Smooth muscle cell (in vitro differentiated cells): ENCODE measurements around the gene PPCDC. TPM values are rescaled to one million over a fixed set of nuclear protein-coding genes. Genes with fewer than 3 reads are reported as not detected.

Experiments
- DNase-seq: peaks from one replicate; lab custom pipeline; 2025; ENCODE audit not compliant: unreplicated experiment; lab: John Stamatoyannopoulos, UW
- H2AFZ ChIP-seq: fragments of 200-600 bp; sonication (generic); 2 replicates; pipeline ENCODE4 v1.6.0; 2016; ENCODE audit warnings: antibody characterized with exemption, low read depth, mild to moderate bottlenecking
- H3F3A ChIP-seq: fragments of 200-600 bp; sonication (generic); 2 replicates; pipeline ENCODE4 v1.6.0; 2017; ENCODE audit warnings: antibody characterized with exemption, low read depth
- H3K27ac ChIP-seq: fragments of 200-600 bp; sonication (generic); 2 replicates; pipeline ENCODE4 v1.5.1; 2016; ENCODE audit warnings: low read depth, mild to moderate bottlenecking
- H3K27me3 ChIP-seq: fragments of 200-600 bp; sonication (generic); 2 replicates; pipeline ENCODE4 v1.6.1; 2016; ENCODE audit warnings: low read depth, mild to moderate bottlenecking
- H3K36me3 ChIP-seq: fragments of 200-600 bp; sonication (generic); 2 replicates; pipeline ENCODE4 v1.5.1; 2016; ENCODE audit warnings: low read depth
- H3K4me1 ChIP-seq: fragments of 200-600 bp; sonication (generic); 2 replicates; pipeline ENCODE4 v1.5.1; 2016; ENCODE audit warnings: low read depth
- H3K4me2 ChIP-seq: fragments of 200-600 bp; sonication (generic); 2 replicates; pipeline ENCODE4 v1.6.0; 2016; ENCODE audit warnings: mild to moderate bottlenecking
- H3K4me3 ChIP-seq: fragments of 200-600 bp; sonication (generic); 2 replicates; pipeline ENCODE4 v1.5.1; 2016; ENCODE audit warnings: mild to moderate bottlenecking
- H3K79me2 ChIP-seq: fragments of 200-600 bp; sonication (generic); 2 replicates; pipeline ENCODE4 v1.6.0; 2016; ENCODE audit warnings: low read depth, mild to moderate bottlenecking
- H3K9ac ChIP-seq: fragments of 200-600 bp; sonication (generic); 2 replicates; pipeline ENCODE4 v1.6.0; 2016; ENCODE audit warnings: low read depth
- H3K9me3 ChIP-seq: fragments of 200-600 bp; sonication (generic); replicated peaks from 2 replicates; pipeline ENCODE4 v1.5.1; 2016; ENCODE audit warnings: low read depth
- H4K20me1 ChIP-seq: fragments of 200-600 bp; sonication (generic); 2 replicates; pipeline ENCODE4 v1.6.0; 2016; ENCODE audit warnings: low read depth
- WGBS: methylation state at CpG from one replicate; pipeline ENCODE4 v1.1.7; 2016; ENCODE audit warnings: low lambda C conversion rate; 5-methylcytosine and 5-hydroxymethylcytosine counted together
- polyA plus RNA-seq: library from polyadenylated mRNA; unstranded; fragments of >200 nt; fragmentation: Nextera tagmentation; extraction: Ambion mirVana; gene quantifications from 2 replicates; pipeline ENCODE4 v1.2.1, GENCODE V29; 2016
- total RNA-seq: library from RNA; depleted of rRNA; stranded (reverse); fragments of >200 nt; gene quantifications from 2 replicates; pipeline ENCODE4 v1.2.3, GENCODE V29; 2014
- TF ChIP-seq, protein P1 (sequence below): fragments of 200-600 bp; sonication (generic); IDR thresholded peaks from 2 replicates; pipeline ENCODE4 v1.5.1; 2017; ENCODE audit warnings: borderline replicate concordance, mild to moderate bottlenecking, antibody characterized with exemption; ENCODE audit not compliant: insufficient read depth, poor library complexity, severe bottlenecking

Gene PPCDC
- total and polyA plus RNA-seq, 2 experiments from 2014 or later: 7.8 to 33.7 TPM

DNA sequence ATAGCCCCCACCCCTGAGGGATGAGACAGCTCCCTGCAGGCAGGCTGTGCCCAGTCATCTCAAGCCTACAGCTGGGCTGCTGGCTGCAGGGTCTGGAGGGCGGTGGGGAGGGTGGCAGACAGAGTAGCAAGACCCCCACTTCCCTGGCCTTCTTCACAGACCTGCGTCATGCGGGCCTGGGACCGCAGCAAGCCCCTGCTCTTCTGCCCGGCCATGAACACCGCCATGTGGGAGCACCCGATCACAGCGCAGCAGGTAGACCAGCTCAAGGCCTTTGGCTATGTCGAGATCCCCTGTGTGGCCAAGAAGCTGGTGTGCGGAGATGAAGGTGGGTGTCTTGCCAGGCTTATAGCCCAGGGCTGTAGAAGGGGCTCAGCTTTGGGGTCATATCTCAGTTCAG is 25.0 kb downstream of the PPCDC start:
- no peaks in the 10 kb centered on the region for H3K36me3 ChIP-seq
- H3K4me2 ChIP-seq: no peak overlapping the region
- H2AFZ ChIP-seq: no peak overlapping the region
- H3K27ac ChIP-seq: no peak overlapping the region
- H4K20me1 ChIP-seq: no peaks in the 10 kb centered on the region
- DNase-seq: no peak
- H3K9ac ChIP-seq: no peak overlapping the region
- no peaks in the 10 kb centered on the region for H3K9me3 ChIP-seq
- peaks cover 14% of the 10 kb centered on the region for H3K4me1 ChIP-seq
- peaks cover 10% of the 10 kb centered on the region for H3F3A ChIP-seq
- 99% methylated on average over 10 of the region's 10 CpGs for WGBS
- H3K79me2 ChIP-seq: no peaks in the 10 kb centered on the region
- H3K27me3 ChIP-seq: no peaks in the 10 kb centered on the region
- TF ChIP-seq, protein P1, sequence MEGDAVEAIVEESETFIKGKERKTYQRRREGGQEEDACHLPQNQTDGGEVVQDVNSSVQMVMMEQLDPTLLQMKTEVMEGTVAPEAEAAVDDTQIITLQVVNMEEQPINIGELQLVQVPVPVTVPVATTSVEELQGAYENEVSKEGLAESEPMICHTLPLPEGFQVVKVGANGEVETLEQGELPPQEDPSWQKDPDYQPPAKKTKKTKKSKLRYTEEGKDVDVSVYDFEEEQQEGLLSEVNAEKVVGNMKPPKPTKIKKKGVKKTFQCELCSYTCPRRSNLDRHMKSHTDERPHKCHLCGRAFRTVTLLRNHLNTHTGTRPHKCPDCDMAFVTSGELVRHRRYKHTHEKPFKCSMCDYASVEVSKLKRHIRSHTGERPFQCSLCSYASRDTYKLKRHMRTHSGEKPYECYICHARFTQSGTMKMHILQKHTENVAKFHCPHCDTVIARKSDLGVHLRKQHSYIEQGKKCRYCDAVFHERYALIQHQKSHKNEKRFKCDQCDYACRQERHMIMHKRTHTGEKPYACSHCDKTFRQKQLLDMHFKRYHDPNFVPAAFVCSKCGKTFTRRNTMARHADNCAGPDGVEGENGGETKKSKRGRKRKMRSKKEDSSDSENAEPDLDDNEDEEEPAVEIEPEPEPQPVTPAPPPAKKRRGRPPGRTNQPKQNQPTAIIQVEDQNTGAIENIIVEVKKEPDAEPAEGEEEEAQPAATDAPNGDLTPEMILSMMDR: no peak
- H3K4me3 ChIP-seq: no peak overlapping the region

DNA sequence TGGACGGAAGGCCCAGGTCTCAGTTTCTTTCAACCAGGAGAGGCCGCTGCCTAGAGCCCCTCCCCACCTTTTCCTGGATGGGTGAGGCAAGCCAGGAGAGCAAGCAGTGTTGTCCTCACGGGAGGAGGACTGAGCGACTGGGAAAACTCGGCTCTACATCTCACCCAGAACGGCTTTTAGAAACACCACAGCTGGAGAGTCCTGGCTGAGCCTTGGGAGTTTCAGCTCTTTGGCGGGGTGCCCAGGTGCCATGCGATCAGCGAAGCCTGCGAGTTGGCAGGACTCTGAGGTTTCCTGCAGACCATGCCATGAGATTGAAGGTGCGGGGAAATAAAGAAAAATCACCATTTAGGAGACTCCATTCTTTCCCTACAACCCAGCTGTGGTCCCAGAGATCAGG is 26.0 kb downstream of the PPCDC start:
- Histone ChIP-seq H2AFZ (no peak overlapping the region), H3K36me3 (no peaks in the 10 kb centered on the region), H3K9me3 (no peaks in the 10 kb centered on the region), H3K9ac (no peak overlapping the region), H3K4me3 (no peak overlapping the region), H3K27me3 (no peaks in the 10 kb centered on the region), H3K79me2 (no peaks in the 10 kb centered on the region), H3F3A (peaks cover 7% of the 10 kb centered on the region), H4K20me1 (no peaks in the 10 kb centered on the region), H3K4me1 (peaks cover 14% of the 10 kb centered on the region), H3K4me2 (no peak overlapping the region), H3K27ac (no peak overlapping the region)
- no peak for DNase-seq
- TF ChIP-seq, protein P1: no peak
- WGBS: 98% methylated on average over 11 of the region's 11 CpGs

DNA sequence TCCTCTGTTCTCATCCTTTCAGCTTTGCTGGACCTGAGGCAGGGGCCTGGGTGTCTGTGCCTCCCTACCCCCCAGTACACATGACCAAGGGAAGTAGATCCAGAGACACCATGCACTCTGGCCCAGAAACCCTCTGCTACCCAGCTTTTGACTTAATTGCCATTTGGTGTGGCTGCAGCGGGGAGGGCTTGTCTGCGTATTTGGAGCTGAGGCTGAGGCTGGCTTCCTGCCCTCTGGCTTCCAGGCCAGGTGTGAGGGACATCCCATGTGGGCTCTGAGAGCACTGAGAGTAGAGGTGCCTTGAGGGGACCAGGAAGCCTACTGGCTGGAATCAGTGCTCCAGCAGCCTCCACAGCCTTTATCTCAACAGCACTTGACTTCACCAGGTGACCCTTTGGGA is 26.9 kb downstream of the PPCDC start:
- DNase-seq: no peak
- H3K27me3 ChIP-seq: no peaks in the 10 kb centered on the region
- no peaks in the 10 kb centered on the region for H3K9me3 ChIP-seq
- whole genome bisulfite sequencing: 98% methylated on average over 2 of the region's 2 CpGs
- no peak overlapping the region for H3K27ac ChIP-seq
- H3K4me2 ChIP-seq: no peak overlapping the region
- H3K36me3 ChIP-seq: no peaks in the 10 kb centered on the region
- TF ChIP-seq, protein P1: no peak
- H3K79me2 ChIP-seq: no peaks in the 10 kb centered on the region
- H4K20me1 ChIP-seq: no peaks in the 10 kb centered on the region
- H2AFZ ChIP-seq: no peak overlapping the region
- peaks cover 7% of the 10 kb centered on the region for H3F3A ChIP-seq
- no peak overlapping the region for H3K4me3 ChIP-seq
- H3K9ac ChIP-seq: no peak overlapping the region
- peaks cover 14% of the 10 kb centered on the region for H3K4me1 ChIP-seq

DNA sequence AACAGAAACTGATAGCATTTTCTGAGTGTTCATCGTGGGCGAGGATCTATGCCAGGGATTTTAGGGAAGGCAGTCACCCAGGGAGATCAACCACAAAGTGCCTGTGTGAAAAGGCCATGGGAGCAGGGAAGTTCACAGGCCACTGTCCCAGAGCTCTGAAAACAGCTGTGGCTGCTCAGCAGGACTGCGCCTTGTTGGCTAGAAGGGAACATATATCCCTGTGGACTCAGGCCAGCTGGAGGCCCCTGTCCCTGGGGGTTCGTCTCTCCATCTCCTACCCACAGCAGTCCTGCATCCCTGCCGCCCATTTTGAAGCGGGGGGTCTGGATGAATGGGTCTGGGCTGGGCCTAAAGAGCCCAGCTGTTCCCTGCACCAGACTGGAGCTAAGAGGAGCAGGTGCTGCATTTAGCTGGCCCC is 27.8 kb downstream of the PPCDC start:
- 71% methylated on average over 6 of the region's 6 CpGs for WGBS
- H3K27me3 ChIP-seq: no peaks in the 10 kb centered on the region
- no peak overlapping the region for H3K4me2 ChIP-seq
- TF ChIP-seq, protein P1: no peak
- peaks cover 13% of the 10 kb centered on the region for H3K4me1 ChIP-seq
- no peaks in the 10 kb centered on the region for H4K20me1 ChIP-seq
- no peaks in the 10 kb centered on the region for H3K36me3 ChIP-seq
- DNase-seq: no peak
- no peaks in the 10 kb centered on the region for H3K79me2 ChIP-seq
- H3K9ac ChIP-seq: no peak overlapping the region
- no peak overlapping the region for H3K27ac ChIP-seq
- peaks cover 7% of the 10 kb centered on the region for H3F3A ChIP-seq
- no peak overlapping the region for H3K4me3 ChIP-seq
- no peak overlapping the region for H2AFZ ChIP-seq
- H3K9me3 ChIP-seq: no peaks in the 10 kb centered on the region
